Measurements from ENCODE around the gene ZNF320.

The ZNF320 gene

DNA sequence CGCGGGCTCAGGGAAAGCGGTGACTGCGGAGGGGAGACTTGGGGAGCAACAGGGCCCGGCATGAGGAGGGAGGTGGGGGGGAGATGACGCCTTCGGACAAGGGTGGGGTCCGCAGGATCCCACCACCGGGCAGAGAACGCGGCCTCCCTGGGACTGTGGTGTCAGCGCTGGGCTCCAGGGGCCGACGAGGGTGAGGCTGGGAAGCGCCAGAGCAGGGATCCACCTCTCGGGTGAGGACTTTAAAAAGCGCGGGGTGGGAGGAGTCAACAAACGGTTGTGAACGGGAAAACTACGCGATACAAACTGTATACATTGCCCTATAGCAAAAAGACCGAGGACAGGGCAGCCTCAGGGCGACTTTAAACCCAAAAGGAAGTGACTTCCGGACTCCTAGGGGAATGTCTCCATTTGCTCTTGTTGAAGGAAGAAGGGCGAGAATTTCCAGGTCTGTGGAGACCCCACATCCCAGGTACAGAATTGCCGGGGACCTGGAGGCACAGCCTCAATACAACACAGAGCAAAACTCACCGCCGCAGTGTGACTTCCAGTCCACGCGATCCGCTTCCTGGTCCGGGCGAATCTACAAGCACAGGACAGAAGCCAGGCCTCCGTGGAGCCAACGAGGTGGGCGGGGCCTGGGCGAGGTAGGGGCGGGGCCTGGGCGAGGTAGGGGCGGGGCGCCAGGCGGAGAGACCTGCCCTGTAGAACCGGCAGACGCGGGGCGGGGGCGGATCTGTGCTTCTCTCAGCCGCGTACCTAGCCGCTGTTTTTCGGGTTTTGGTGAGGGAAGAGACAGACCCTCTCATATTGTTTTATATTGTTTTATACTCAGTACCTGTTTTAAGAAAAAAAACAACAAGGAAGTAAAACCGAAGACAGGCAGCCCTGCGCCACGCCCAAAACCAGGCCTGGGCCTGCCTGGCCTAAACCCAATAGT is 25.7 kb upstream of the ZNF320 start, which contains the start of gene ZNF888:
ZNF888 (minus strand) TSS at position 588 of the 937 bp plus-strand sequence. CDS start 5,555 bp downstream, outside the sequence.
- no peak for TF ChIP-seq YY1 (IDR thresholded peaks at IDR 0.05; ENCODE audit: low read depth)
- TF ChIP-seq EGR1 (IDR thresholded peaks at IDR 0.05), result peak; percentile 74
- TF ChIP-seq RAD21 (IDR thresholded peaks at IDR 0.05; ENCODE audit: low read depth), result no peak
- no peak for TF ChIP-seq EP300 (IDR thresholded peaks at IDR 0.05; ENCODE audit: borderline replicate concordance)
- 0 out of 2 replicates have a peak, but pooled peaks have one; percentile 13 for TF ChIP-seq ZBTB7A (IDR thresholded peaks at IDR 0.05; ENCODE audit: low read depth)
- TF ChIP-seq FOXM1 (IDR thresholded peaks at IDR 0.05; ENCODE audit: borderline replicate concordance, low read depth), result peak; percentile 68; the same call in 1 of the 2 replicates
- TF ChIP-seq TCF12 (IDR thresholded peaks at IDR 0.05; ENCODE audit: low read depth), result peak; percentile 25; the same call in 1 of the 2 replicates

DNA sequence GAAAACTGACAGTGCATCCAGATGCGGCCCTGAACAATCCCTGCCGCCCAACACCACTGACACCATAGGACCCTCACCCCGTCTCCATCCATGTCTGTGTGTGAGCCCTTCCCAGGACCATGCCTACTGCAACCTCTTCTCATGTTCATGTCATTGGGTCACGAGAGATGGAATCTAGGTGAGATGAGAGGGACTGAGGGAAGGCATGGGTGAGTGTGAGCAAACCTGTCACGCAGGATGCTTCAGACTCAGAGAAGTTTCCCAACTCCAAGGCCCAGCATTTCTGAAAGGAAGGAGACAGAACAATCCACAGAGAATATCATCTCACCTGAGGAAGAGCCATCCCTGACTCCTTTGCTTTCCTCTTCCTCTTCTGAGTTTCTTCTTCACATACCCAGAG is 20.1 kb upstream of the ZNF320 start:
- no peak for TF ChIP-seq EGR1 (IDR thresholded peaks at IDR 0.05)
- TF ChIP-seq CEBPB (IDR thresholded peaks at IDR 0.05), result no peak
- TF ChIP-seq, protein P1, sequence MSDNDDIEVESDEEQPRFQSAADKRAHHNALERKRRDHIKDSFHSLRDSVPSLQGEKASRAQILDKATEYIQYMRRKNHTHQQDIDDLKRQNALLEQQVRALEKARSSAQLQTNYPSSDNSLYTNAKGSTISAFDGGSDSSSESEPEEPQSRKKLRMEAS (IDR thresholded peaks at IDR 0.05), result no peak
- no peak for TF ChIP-seq CREB1 (IDR thresholded peaks at IDR 0.05; ENCODE audit: low read depth)
- TF ChIP-seq TAF1 (IDR thresholded peaks at IDR 0.05; ENCODE audit: low read depth), result no peak
- no peak for TF ChIP-seq RAD21 (IDR thresholded peaks at IDR 0.05; ENCODE audit: low read depth)
- TF ChIP-seq, protein P2, sequence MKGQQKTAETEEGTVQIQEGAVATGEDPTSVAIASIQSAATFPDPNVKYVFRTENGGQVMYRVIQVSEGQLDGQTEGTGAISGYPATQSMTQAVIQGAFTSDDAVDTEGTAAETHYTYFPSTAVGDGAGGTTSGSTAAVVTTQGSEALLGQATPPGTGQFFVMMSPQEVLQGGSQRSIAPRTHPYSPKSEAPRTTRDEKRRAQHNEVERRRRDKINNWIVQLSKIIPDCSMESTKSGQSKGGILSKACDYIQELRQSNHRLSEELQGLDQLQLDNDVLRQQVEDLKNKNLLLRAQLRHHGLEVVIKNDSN (IDR thresholded peaks at IDR 0.05), result no peak
- TF ChIP-seq ZBTB7A (IDR thresholded peaks at IDR 0.05; ENCODE audit: low read depth), result no peak

DNA sequence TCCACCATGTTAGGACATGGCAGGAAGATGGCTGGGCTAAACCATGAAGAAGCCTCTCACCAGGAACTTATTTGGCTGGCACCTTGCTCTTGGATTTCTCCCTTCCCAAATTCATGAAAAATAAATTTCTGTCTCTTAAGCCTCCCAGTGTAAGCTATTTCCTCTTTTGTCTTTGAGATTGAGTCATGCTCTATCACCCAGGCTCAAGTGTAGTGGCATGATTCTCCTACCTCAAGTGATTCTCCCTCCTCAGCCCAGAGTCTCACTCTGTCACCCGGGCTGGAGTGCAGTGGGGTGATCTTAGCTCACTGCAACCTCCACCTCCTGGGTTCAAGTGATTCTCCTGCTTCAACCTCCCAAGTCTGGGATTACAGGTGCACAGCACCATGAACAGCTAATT is 13.2 kb upstream of the ZNF320 start:
- TF ChIP-seq NFIC (IDR thresholded peaks at IDR 0.05) (no peak), FOXM1 (IDR thresholded peaks at IDR 0.05; ENCODE audit: borderline replicate concordance, low read depth) (no peak), EP300 (IDR thresholded peaks at IDR 0.05; ENCODE audit: borderline replicate concordance) (no peak), CEBPB (IDR thresholded peaks at IDR 0.05) (no peak), YY1 (IDR thresholded peaks at IDR 0.05; ENCODE audit: low read depth) (no peak), TAF1 (IDR thresholded peaks at IDR 0.05; ENCODE audit: low read depth) (no peak), TEAD4 (IDR thresholded peaks at IDR 0.05) (no peak), CREB1 (IDR thresholded peaks at IDR 0.05; ENCODE audit: low read depth) (no peak), RAD21 (IDR thresholded peaks at IDR 0.05; ENCODE audit: low read depth) (no peak), EGR1 (IDR thresholded peaks at IDR 0.05) (no peak), ZBTB7A (IDR thresholded peaks at IDR 0.05; ENCODE audit: low read depth) (no peak), TCF12 (IDR thresholded peaks at IDR 0.05; ENCODE audit: low read depth) (no peak)
- TF ChIP-seq, protein P3, sequence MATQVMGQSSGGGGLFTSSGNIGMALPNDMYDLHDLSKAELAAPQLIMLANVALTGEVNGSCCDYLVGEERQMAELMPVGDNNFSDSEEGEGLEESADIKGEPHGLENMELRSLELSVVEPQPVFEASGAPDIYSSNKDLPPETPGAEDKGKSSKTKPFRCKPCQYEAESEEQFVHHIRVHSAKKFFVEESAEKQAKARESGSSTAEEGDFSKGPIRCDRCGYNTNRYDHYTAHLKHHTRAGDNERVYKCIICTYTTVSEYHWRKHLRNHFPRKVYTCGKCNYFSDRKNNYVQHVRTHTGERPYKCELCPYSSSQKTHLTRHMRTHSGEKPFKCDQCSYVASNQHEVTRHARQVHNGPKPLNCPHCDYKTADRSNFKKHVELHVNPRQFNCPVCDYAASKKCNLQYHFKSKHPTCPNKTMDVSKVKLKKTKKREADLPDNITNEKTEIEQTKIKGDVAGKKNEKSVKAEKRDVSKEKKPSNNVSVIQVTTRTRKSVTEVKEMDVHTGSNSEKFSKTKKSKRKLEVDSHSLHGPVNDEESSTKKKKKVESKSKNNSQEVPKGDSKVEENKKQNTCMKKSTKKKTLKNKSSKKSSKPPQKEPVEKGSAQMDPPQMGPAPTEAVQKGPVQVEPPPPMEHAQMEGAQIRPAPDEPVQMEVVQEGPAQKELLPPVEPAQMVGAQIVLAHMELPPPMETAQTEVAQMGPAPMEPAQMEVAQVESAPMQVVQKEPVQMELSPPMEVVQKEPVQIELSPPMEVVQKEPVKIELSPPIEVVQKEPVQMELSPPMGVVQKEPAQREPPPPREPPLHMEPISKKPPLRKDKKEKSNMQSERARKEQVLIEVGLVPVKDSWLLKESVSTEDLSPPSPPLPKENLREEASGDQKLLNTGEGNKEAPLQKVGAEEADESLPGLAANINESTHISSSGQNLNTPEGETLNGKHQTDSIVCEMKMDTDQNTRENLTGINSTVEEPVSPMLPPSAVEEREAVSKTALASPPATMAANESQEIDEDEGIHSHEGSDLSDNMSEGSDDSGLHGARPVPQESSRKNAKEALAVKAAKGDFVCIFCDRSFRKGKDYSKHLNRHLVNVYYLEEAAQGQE (IDR thresholded peaks at IDR 0.05; ENCODE audit: low read depth), result no peak
- TF ChIP-seq, protein P2 (IDR thresholded peaks at IDR 0.05), result no peak
- TF ChIP-seq, protein P1 (IDR thresholded peaks at IDR 0.05), result no peak

DNA sequence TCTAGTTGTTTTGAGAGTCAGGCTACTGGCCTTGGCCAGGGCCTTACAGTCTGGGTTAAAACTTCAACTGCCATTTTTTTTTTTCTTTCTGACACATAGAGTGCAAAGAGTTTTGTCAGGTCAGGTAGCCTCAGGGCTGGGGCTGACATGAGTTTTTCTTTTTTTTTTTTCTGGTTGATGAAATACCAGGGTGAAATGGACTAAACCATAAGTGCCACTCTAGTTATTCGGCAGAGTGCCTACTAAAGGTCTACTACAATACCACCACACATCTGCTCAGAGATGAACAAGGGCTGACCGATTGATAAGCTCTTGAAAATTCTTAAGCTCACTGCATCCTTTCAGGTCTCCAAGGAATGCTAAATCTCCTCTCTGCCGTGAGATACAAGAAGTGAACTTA is 4.4 kb upstream of the ZNF320 start:
- no peak for TF ChIP-seq CEBPB (IDR thresholded peaks at IDR 0.05)
- TF ChIP-seq TCF12 (IDR thresholded peaks at IDR 0.05; ENCODE audit: low read depth), result no peak
- TF ChIP-seq, protein P2 (IDR thresholded peaks at IDR 0.05), result no peak
- TF ChIP-seq YY1 (IDR thresholded peaks at IDR 0.05; ENCODE audit: low read depth), result no peak
- TF ChIP-seq, protein P1 (IDR thresholded peaks at IDR 0.05), result no peak

DNA sequence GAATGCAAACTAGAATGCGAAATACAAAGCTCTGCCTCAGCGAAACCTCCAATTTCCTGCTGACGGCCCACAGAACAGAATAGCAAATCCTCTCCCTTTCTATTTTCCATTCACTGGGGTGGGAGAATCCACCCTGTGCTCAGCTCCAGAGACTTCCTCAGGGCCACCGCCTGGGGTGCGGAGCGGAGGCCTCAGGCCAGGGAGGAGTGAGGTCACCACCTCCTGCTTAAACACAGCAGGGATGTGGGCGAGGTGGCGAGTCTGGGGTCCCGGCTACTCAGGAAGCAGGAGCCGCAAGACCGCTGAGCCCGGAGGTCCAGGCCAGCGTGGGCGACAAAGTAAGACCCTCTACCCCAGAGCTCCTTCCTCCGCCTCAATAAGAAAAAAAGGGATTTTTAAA is 666 bp upstream of the ZNF320 start:
- TF ChIP-seq TCF12 (IDR thresholded peaks at IDR 0.05; ENCODE audit: low read depth) (no peak), YY1 (IDR thresholded peaks at IDR 0.05; ENCODE audit: low read depth) (no peak), EP300 (IDR thresholded peaks at IDR 0.05; ENCODE audit: borderline replicate concordance) (no peak), RAD21 (IDR thresholded peaks at IDR 0.05; ENCODE audit: low read depth) (no peak), CEBPB (IDR thresholded peaks at IDR 0.05) (no peak), FOXM1 (IDR thresholded peaks at IDR 0.05; ENCODE audit: borderline replicate concordance, low read depth) (no peak), NFIC (IDR thresholded peaks at IDR 0.05) (no peak), EGR1 (IDR thresholded peaks at IDR 0.05) (no peak), TEAD4 (IDR thresholded peaks at IDR 0.05) (no peak), CREB1 (IDR thresholded peaks at IDR 0.05; ENCODE audit: low read depth) (no peak), TAF1 (IDR thresholded peaks at IDR 0.05; ENCODE audit: low read depth) (no peak), ZBTB7A (IDR thresholded peaks at IDR 0.05; ENCODE audit: low read depth) (no peak)
- TF ChIP-seq, protein P2 (IDR thresholded peaks at IDR 0.05), result no peak
- TF ChIP-seq, protein P3 (IDR thresholded peaks at IDR 0.05; ENCODE audit: low read depth), result no peak
- TF ChIP-seq, protein P1 (IDR thresholded peaks at IDR 0.05), result no peak
